Choroid plexus epithelial cell (primary cell): Measurements from ENCODE around the gene PRLR.
A peak's percentile ranks its signal among the peaks of the same experiment; 100 is the strongest.

ENCODE experiments used
- DNase-seq: peaks from one replicate; pipeline ENCODE4 v3.0.0-alpha.2; 2010; ENCODE audit warnings: low read depth
- H3K4me3 ChIP-seq: 2 replicates; pipeline ENCODE4 v1.5.1; 2011; ENCODE audit warnings: low read depth, mild to moderate bottlenecking, control low read depth, low read length, moderate library complexity
- CTCF ChIP-seq: conservative IDR thresholded peaks from 2 replicates; pipeline ENCODE4 v1.5.1; 2011; ENCODE audit warnings: low read depth, mild to moderate bottlenecking, control low read depth, inconsistent platforms, low read length, moderate library complexity

The PRLR gene

GRCh38 chr5:35145691-35146317 lies 84.5 kb downstream of the PRLR start:
- no peak for TF ChIP-seq CTCF
- no peak for DNase-seq
- no peak overlapping the region for H3K4me3 ChIP-seq

GRCh38 chr5:35145012-35145411 lies 85.3 kb downstream of the PRLR start:
- H3K4me3 ChIP-seq, result no peak overlapping the region
- no peak for TF ChIP-seq CTCF
- no peak for DNase-seq

- TF ChIP-seq CTCF, result no peak
- no peak for DNase-seq
- no peak overlapping the region for H3K4me3 ChIP-seq
Observed at GRCh38 chr5:35143841-35144240, 86.4 kb downstream of the PRLR start.

GRCh38 chr5:35141739-35142138 lies 88.5 kb downstream of the PRLR start:
- no peak overlapping the region for H3K4me3 ChIP-seq
- DNase-seq, result no peak
- no peak for TF ChIP-seq CTCF

GRCh38 chr5:35138232-35138631 lies 92.1 kb downstream of the PRLR start:
- DNase-seq, result peak; percentile 42
- TF ChIP-seq CTCF, result no peak
- no peak overlapping the region for H3K4me3 ChIP-seq

- DNase-seq, result peak; percentile 79
- TF ChIP-seq CTCF, result no peak
- no peak overlapping the region for H3K4me3 ChIP-seq
Observed at GRCh38 chr5:35136386-35136785, 93.9 kb downstream of the PRLR start.

GRCh38 chr5:35135239-35135700 lies 95.0 kb downstream of the PRLR start:
- no peak for TF ChIP-seq CTCF
- H3K4me3 ChIP-seq, result no peak overlapping the region
- no peak for DNase-seq
